Breast epithelium (tissue), 4 donors: ENCODE data around the gene NEDD4. TPM values are rescaled to one million over a fixed set of nuclear protein-coding genes. Genes with fewer than 3 reads are reported as not detected.

Experiments used
- DNase-seq, 2 donors: peaks; one replicate each; pipeline ENCODE4 v3.0.0-alpha.2; 2019; ENCODE audit warnings: low spot score in 2 of 2
- H3K27ac ChIP-seq, 2 donors: fragments of 200-600 bp; sonication (generic) in 1 of 2; one replicate each; pipeline ENCODE4 v1.5.1; 2016 to 2019; ENCODE audit warnings: mild to moderate bottlenecking in 1 of 2
- H3K27me3 ChIP-seq, 2 donors: fragments of 200-600 bp; sonication (generic) in 1 of 2; one replicate each; pipeline versions ENCODE4 v1.5.1 to v1.6.0; 2017 to 2019; ENCODE audit warnings: control low read depth in 1 of 2, mild to moderate bottlenecking in 1 of 2
- H3K36me3 ChIP-seq: fragments of 200-600 bp; one replicate; pipeline ENCODE4 v1.5.1; 2019
- H3K4me1 ChIP-seq, 2 donors: fragments of 200-600 bp; sonication (generic); one replicate each; pipeline ENCODE4 v1.5.1; 2016 to 2019; ENCODE audit warnings: control low read depth in 1 of 2
- H3K4me3 ChIP-seq, 3 donors: fragments of 200-600 bp; sonication (generic); 1 replicate in 2 of 3; 2 replicates in 1 of 3; pipeline ENCODE4 v1.5.1; 2016 to 2019; ENCODE audit warnings: mild to moderate bottlenecking in 3 of 3, moderate library complexity in 2 of 3
- H3K9me3 ChIP-seq, 2 donors: fragments of 200-600 bp; sonication (generic) in 1 of 2; one replicate each; pipeline ENCODE4 v1.5.1; 2016 to 2019; ENCODE audit warnings: control low read depth in 1 of 2
- POLR2A ChIP-seq: fragments of 450-650 bp; IDR thresholded peaks from one replicate; pipeline ENCODE4 v1.6.1; 2016; ENCODE audit warnings: antibody characterized with exemption, mild to moderate bottlenecking, moderate library complexity
- POLR2AphosphoS5 ChIP-seq, 3 donors: sonication (generic); formaldehyde crosslinking; IDR thresholded peaks; one replicate each; pipeline ENCODE4 v1.6.1; 2017; ENCODE audit warnings: antibody characterized with exemption in 3 of 3
- intact Hi-C: fragments of 100-400 bp; cut with DNase I; formaldehyde crosslinking; loops from one replicate; pipeline ENCODE4 v1.15.1; 2023; ENCODE audit warnings: low total_unique reads
- total RNA-seq, 3 donors: library from RNA; depleted of rRNA; stranded (reverse); fragments of >200 nt; gene quantifications; one replicate each; pipeline ENCODE4 v1.1.0, GENCODE V29; 2016
- TF ChIP-seq, protein P1 (sequence below), 3 donors: fragments of 450-650 bp; IDR thresholded peaks; one replicate each; pipeline ENCODE4 v1.5.1; 2016 to 2017; ENCODE audit warnings: antibody characterized with exemption in 3 of 3, mild to moderate bottlenecking in 3 of 3, moderate library complexity in 3 of 3

Gene NEDD4
- total RNA-seq, 3 donors from 2014 or later: 13.0 to 19.6 (median 19.3) TPM

DNA sequence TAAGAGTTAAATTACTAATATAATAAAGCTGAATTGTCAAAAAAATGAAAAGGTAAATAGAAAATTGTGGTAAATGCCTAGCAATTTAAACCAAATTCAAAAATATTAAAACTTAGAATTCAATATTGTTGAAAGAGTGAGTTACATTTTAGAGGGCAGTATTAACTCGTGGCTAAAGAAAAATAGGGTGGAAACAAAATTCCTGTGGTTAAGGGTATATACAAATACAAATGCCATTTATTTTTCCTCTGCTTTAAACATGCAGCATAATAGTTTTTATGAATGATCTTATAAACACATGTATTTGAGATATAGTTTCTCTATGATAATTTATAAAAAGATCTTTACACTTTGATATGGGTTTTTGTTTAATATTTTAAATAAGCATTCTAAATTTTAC, 79.0 kb downstream of the NEDD4 start:
- H3K27ac ChIP-seq: no peak overlapping the region
- no peaks in the 10 kb centered on the region for H3K27me3 ChIP-seq
- no peak for DNase-seq
- no peak for TF ChIP-seq POLR2AphosphoS5 (IDR thresholded peaks at IDR 0.05)
- no peak for TF ChIP-seq POLR2A
- TF ChIP-seq, protein P1, sequence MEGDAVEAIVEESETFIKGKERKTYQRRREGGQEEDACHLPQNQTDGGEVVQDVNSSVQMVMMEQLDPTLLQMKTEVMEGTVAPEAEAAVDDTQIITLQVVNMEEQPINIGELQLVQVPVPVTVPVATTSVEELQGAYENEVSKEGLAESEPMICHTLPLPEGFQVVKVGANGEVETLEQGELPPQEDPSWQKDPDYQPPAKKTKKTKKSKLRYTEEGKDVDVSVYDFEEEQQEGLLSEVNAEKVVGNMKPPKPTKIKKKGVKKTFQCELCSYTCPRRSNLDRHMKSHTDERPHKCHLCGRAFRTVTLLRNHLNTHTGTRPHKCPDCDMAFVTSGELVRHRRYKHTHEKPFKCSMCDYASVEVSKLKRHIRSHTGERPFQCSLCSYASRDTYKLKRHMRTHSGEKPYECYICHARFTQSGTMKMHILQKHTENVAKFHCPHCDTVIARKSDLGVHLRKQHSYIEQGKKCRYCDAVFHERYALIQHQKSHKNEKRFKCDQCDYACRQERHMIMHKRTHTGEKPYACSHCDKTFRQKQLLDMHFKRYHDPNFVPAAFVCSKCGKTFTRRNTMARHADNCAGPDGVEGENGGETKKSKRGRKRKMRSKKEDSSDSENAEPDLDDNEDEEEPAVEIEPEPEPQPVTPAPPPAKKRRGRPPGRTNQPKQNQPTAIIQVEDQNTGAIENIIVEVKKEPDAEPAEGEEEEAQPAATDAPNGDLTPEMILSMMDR (IDR thresholded peaks at IDR 0.05): no peak
- no peaks in the 10 kb centered on the region for H3K4me1 ChIP-seq
- intact Hi-C loops: no loop called here
- no peak overlapping the region for H3K4me3 ChIP-seq
- no peaks in the 10 kb centered on the region for H3K36me3 ChIP-seq
- H3K9me3 ChIP-seq: no peaks in the 10 kb centered on the region

DNA sequence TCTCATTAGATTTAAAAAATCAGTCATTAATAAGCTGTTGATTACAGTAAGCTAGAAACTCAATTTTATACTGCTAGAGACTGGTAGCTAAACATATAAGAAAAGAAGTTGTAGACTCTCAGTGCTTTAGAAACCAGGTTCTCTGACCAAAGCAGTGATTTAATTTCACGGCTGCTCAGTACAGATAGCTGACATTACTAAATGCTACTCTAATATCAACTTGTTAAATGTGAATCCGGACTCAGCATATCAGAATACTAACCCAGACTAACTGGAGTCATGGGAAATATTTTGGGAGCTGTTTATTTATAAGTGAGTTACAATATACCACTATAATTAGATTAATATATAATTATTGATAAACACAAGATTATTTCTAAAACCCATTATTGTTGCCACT, 80.4 kb downstream of the NEDD4 start:
- Histone ChIP-seq H3K4me3 (no peak overlapping the region), H3K4me1 (no peaks in the 10 kb centered on the region), H3K9me3 (no peaks in the 10 kb centered on the region), H3K27me3 (no peaks in the 10 kb centered on the region), H3K27ac (no peak overlapping the region), H3K36me3 (no peaks in the 10 kb centered on the region)
- TF ChIP-seq POLR2AphosphoS5 (IDR thresholded peaks at IDR 0.05): no peak
- no peak for TF ChIP-seq POLR2A
- TF ChIP-seq, protein P1 (IDR thresholded peaks at IDR 0.05): no peak
- intact Hi-C loops: no loop called here
- no peak for DNase-seq

DNA sequence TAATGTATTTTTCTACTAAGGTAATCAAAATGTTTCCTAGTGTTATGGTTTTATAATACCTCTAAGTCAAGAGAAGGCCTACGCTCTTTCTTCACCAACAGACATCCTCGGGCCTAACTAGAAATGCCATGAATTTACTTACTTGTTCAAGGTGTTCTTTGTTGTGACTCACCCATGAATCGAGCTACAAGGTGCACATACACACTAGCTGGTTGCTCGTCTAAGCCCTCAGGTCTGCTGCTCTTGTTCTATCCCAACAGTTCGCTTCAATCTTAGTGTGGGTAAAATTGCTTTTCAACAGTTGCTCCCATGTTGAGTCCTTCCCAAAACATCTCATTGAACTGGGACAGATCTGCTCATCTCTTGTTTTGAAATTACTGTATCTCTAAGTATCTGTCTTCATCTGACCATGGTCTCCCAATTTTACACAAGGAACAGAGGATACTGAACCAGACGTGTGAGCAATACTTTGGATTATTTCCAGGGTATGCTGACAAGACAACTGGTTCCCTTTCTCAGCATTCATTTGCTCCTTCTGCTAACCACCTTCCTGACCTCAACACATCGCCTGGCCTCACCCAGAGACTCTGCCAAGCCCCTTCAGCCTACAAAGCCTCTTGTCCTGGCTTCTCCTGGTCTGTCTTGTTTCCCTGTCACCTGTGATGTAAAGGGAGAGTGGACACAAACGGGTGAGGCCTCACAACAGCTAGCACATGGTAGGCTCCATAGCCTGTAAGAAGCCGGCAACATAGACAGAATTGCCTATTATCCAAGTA, 84.2 kb downstream of the NEDD4 start:
- no peaks in the 10 kb centered on the region for H3K4me1 ChIP-seq
- TF ChIP-seq POLR2A: no peak
- TF ChIP-seq POLR2AphosphoS5 (IDR thresholded peaks at IDR 0.05): no peak
- TF ChIP-seq, protein P1 (IDR thresholded peaks at IDR 0.05): no peak
- H3K27ac ChIP-seq: no peak overlapping the region
- no peak for DNase-seq
- no peaks in the 10 kb centered on the region for H3K27me3 ChIP-seq
- no peaks in the 10 kb centered on the region for H3K36me3 ChIP-seq
- H3K4me3 ChIP-seq: no peak overlapping the region
- H3K9me3 ChIP-seq: no peaks in the 10 kb centered on the region
- intact Hi-C loops: no loop called here

DNA sequence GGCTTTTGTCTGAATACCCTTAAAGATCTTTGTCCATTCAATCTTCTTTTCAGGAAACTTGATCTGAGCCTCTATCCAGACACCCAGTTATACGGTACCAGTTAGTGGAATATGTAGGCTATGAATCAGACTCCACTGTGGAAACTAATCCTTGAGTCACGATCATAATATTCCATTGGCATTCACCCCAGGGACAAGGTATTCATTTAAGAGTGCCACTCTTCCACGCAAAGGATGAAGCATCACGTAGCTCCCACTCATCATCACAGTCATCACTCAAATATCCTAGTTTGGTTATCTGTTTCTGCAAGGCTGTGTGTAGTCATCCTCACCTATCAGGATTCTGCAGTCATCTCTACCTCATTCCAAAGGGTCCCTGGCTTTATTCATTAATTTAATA, 85.6 kb downstream of the NEDD4 start:
- Histone ChIP-seq H3K4me1 (no peaks in the 10 kb centered on the region), H3K27ac (no peak overlapping the region), H3K9me3 (no peaks in the 10 kb centered on the region), H3K27me3 (no peaks in the 10 kb centered on the region), H3K4me3 (no peak overlapping the region), H3K36me3 (no peaks in the 10 kb centered on the region)
- no peak for DNase-seq
- intact Hi-C loops: no loop called here
- TF ChIP-seq, protein P1 (IDR thresholded peaks at IDR 0.05): no peak
- no peak for TF ChIP-seq POLR2A
- no peak for TF ChIP-seq POLR2AphosphoS5 (IDR thresholded peaks at IDR 0.05)

DNA sequence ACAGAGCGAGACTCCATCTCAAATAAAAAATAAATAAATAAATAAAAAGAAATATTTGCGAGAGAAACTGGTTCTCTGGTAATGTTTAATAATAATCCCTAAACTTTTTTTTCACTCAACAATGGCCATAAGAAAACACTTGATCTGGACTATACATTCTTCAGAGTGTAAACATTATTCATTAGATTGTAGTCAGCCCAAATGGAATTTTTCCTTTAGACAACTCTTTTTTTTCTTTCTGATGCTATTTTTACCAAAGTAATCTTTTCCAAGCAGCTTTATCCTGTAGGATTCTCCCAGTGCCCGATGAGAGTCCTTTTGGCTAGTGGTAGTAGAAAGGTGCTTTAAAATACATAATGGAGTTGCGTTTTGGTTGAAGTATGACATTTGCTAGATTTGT, 90.4 kb downstream of the NEDD4 start:
- no peaks in the 10 kb centered on the region for H3K4me1 ChIP-seq
- DNase-seq: no peak
- intact Hi-C loops: no loop called here

More for the DNA sequence above, 90.4 kb downstream of the NEDD4 start:
- Histone ChIP-seq H3K36me3 (no peaks in the 10 kb centered on the region), H3K9me3 (no peaks in the 10 kb centered on the region), H3K27ac (no peak overlapping the region), H3K4me3 (no peak overlapping the region), H3K27me3 (no peaks in the 10 kb centered on the region)
- TF ChIP-seq, protein P1 (IDR thresholded peaks at IDR 0.05): no peak
- TF ChIP-seq POLR2A (no peak), POLR2AphosphoS5 (IDR thresholded peaks at IDR 0.05) (no peak)
